ENCODE data around the gene SLC7A14.
A peak's percentile ranks its signal among the peaks of the same experiment; 100 is the strongest.

The SLC7A14 gene

DNA sequence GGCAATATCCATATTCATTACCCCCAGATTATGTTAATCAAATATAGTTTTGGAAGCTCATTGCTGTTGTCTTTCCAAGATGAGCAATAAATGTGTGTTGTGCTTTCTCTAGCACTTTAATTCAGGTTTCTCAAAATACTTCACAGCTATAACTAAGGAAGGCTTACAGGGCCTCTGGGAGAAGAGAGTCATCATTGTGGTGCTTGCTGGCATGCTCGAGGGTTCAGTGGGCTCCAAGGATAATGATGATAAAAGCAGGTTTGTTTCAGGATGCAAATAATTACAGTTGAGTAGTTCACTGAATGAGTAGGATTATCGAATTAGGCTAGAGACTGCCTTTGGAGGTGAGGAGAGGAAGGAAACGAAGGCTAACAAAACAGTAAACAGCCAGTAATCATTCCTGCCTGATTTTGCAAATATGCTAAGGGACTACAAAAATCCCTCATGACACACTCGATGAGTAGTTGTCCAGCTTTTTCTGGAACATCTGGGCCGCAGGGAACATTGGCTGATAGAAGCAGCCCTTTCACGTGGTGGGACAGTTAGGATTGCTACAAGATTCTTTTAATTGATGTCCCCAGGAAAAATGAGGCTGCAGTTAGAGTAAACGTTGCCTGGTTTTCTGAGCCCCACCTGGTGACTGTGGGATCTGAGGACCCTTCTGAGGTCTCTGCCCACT lies 54.1 kb downstream of the SLC7A14 start:
- no peak for DNase-seq

DNA sequence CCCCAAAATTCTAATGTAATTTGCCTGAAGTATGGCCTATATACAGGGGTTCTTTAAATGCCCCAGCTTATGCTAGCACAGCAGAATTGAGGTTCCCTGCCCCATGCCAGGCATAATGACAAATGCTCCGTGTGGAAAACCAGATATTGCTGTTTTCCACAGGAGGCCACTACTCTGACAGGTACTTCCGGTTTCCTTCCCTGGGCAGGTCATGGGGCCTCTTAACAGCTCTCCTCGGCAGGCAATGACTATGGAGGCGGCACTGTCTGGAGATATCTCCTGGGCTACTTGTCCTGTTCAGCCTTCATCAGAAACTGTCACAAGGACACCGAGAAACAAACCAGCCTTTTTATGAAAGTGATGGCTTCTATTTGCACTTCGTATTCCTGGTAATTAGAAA lies 54.8 kb downstream of the SLC7A14 start:
- DNase-seq = no peak

DNA sequence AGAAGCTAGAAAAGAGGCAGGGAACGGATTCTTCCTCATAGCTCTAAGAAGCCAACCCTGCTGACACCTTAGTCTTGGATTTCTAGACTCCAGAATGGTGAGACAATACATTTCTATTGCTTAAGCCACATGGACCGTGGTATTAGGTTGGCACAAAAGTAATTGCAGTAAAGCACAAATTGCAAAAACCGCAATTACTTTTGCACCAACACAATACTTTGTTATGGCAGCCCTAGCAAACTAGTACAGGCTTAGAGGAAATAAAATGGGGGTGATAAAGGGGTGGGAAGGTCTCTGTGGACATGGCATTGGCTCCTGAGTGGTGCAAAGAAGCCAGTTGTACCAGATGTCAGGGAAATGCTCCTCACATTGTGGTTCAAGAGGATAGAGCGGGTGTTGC lies 56.0 kb downstream of the SLC7A14 start:
- no peak for DNase-seq

DNA sequence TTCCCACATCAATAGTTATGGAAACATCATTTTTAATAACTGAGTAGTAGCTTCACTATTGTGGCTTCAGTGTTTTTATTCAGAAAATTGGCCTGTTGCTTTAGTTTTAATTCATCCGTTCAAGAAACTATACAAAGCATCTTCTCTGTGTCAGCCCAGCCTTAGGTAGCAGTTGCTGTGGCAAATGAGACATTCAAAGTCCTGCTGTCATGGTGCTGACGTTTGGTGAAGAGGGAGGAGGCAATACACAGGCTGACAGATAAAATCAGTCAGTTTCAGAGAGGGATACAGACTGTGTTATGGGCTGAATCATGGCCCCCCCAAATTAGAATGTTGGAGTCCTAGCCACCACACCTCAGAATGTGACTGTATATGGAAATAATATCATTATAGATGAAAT lies 56.5 kb downstream of the SLC7A14 start:
- DNase-seq = no peak

DNA sequence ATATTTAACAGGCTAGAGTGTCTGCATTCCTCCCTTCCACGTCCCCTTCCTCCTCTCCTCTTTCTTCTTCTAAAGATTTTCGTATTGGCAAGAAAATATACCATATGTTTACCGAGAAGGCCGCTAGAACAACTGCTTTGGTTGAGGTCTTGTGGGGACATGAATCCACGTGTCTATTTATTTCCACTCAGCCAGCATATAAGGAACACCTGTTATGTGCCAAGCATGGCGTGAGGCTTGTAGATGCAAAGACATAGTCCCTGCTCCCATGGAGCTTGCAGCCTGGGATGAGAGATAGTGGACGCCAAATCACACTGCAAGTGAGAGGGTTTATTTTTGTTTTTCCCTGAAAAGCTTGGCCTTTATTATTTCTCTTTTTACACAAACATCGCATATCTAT lies 57.1 kb downstream of the SLC7A14 start:
- DNase-seq = no peak

DNA sequence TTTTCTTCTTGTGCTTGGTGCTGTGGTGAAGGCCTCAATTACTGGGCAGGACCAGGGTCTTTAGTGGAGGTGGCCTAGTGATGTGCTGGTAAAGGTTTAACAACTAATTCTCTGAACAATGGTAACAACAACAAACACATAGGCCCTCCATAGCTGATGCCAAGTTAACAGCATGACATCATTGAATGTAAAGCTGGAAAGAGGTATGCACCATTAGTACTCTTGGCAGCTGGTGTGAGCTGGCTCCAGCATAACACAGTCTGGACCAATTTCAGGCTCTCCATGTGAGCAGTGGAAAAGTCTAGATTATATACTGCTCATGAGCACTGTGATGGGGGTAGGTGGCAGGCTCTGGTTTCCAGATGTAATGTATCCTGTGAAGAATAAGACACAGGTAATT lies 61.8 kb downstream of the SLC7A14 start:
- DNase-seq = no peak

DNA sequence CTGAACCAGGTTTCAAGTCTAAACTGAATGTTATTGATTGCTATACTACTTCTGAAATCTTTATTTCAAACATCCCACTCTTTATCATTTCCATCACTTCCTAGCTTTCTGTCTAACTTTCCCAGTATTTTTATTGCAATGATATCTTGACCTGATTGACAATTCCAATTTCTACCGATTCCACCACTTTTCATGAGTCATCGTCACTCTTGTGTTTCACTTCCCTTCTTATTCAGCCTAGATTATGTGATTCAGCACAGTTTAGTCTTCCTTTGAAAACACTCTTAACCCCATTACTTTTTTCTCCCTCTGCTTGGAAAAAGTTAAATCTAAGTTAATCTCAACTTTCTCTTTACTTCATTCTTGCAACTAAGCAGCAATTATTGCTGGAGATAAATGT lies 62.6 kb downstream of the SLC7A14 start:
- peak; percentile 31 for DNase-seq

DNA sequence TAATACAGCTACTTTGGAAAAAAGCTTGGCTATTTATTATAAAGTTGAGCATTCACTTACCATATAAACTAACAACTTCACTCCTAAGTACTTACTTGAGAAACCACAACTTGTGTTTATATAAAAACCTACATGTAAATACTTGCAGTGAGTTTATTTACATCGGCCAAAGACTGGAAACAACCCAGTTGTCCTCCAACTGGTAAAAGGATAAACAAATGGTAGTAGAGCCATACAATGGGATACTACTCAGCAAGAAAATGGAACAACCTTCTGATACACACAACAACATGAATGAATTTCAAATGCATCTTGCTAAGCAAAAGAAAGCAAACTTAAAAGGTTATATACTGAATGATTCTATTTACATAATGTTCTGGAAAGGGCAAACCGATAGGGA lies 63.7 kb downstream of the SLC7A14 start:
- DNase-seq = no peak

DNA sequence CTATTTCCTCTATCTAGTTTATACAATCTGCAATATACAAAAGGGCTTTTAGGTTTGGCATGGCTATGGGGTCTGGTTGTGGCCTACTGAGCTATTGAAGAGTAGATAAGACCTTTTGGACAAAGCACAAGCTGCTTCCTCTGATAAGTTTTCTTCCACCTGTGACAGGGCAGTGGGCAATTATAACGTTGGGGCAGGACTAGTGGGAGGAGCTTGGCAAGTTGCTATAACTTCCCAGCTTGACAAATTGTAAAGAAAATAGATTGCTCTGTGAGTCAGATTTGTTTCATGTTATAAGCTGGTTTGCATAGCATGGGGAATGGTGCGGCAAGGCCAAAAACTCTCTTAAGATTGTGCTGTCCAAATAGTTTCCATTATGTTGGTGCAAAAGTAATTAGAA lies 64.9 kb downstream of the SLC7A14 start:
- DNase-seq = no peak

DNA sequence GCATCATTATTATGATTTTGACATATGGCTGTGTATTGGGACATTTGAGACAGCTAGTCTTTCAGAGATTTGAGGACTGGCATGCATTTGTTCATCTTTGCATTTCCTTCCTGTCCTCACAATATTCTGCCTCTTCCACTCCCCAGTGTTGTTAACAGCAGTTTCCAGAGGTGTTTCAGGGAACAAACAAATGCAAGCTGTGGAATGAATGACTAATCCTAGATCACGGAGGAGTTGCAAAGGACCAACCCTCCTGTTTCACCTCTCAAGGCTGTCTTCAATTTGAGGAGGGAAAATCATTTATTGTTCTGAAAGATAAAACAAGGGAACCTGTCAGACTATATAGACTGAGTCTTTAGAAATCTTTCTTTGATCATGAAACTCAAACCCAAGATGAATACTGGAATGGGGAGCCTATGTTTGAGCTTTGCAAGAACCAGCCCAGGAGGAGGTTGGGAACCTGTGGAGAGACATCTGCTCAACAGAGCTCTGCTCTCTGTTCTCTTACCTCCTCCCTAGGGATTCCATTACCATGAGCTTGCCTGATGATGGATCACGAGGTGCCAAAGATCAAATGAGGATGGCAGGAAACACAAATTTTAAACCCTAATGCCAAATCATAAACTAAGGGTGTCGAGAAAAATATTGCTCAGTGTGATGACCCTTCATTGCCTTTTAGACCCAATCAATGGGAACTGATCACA lies 68.5 kb downstream of the SLC7A14 start:
- DNase-seq = no peak

DNA sequence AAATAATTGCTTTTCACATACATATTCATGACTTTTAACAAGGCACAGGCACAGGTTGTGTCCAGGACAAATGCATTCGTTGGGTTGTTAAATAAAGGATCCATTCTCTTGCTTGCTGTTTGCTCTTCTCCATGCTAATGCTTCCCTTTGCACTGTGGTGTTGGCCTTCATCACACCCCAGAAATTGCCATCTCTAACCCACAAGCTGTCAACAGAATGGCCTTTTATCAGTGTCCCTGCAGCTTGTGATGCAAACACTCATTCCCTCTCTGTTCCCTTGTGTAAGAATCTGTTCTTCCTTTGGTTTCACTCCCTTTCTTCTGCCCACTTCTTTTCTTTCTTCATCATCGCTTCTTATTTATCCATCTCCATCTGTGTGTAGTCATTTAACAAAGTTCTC lies 72.2 kb downstream of the SLC7A14 start:
- no peak for DNase-seq

DNA sequence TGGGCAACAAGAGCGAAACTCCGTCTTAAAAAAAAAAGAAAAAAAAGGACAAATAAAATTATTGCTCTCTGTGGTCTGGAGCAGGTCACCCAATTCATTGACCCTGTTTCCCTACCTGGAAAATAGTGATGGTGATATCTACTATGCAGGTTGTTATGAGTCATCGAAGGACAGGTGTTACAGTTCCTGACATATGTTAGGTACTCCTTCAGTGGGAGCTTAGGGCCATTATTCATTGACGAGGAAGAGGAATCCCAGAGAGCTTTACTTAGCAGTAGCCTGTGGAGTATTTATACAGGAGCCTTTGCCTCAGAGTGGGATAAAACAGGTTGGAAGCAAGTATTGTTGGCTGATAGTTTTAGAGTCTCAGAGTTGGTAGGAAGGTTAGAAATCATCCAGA lies 74.5 kb downstream of the SLC7A14 start:
- DNase-seq = no peak

DNA sequence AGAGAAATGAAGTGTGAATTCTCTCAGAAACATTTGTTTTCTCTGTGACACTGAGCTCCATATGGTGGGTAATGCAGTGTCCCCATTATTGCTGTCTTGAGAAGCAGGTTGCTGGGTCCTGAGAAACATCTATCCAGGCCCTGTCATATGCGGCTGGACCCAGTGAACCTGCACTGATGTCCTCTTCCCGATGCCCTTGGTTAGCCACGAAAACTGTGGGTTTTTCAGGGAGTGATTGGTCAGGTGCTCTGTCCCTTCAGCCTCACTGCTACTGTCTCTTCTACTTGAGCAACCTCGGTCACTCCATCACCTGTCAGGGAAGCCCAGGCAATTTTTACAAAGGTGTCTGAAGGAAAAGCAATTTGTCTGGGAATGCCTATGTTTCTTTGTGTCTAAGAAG lies 77.0 kb downstream of the SLC7A14 start:
- no peak for DNase-seq

DNA sequence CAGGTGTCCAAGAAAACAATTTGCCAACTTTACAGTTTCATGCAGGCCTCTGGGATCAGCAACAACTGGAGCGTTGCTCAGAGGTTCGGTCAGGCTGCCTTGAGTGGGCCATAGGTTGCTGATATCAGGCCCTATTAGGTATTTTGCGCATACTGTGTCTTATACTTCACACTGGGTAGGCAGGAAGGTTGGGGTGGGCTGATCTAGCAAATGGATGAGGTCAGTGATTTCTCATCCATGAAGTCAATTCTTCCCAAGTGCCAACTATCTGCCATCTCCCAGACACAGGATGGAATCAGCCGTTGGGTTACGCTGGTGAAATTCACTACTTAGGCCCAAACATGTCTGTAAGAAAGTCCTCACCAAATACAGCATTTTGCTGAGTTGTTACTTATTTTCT lies 77.6 kb downstream of the SLC7A14 start:
- no peak for DNase-seq

DNA sequence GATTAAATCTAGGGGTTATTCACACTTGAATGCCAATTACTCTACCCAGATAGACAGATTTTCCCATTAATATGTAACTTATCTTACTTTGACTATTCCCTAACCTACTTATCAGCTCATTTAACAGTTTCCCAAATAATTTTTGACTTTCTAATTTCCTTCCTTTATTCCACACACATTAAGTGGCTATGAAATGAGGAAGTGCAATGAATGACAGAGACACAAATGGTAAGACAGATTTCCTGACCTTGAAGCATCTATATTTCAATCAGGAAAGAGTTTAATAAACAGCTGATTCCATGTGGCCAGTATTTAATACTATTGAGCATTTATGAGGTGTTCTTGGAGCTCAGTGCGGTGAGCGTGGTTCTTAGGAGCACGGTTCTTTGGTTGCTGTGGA lies 78.8 kb downstream of the SLC7A14 start:
- DNase-seq = no peak

DNA sequence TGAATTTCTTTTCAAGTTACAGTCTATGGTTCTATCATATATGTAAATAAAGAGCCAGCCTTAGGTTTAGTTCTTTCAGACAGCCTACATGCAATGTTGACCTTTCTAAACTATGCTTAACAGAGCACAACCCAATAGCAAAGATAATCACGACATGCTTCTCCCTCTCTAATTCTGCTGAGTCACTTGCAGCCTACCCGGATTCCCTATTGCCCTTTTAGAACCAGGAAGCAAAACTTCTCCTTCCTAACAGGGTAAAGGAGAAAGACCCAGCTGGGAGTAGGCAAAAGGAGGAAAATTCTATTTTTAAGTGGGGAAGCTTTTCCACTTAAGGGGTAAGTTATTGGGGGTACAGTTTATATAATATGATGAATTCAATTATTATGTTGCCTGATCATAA lies 79.3 kb downstream of the SLC7A14 start:
- DNase-seq = no peak

DNA sequence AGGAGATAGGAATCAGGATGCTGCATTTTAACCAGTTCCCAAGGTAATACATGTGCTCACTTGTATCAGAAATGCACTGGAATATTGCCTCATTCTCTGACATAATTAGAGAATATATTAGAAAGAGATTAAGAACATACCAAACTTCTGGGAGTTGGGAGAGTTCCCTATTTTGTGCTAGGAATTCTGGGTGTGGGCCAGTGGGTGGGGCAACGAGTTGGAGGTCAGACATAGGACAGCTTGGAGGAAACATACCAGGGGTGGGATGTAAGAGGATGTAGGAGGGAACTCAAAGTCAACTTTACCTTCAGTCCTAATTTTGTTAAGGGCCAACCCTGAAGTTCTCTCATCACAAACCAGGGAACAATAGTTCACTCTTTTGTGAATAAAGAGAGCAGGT lies 83.6 kb downstream of the SLC7A14 start:
- DNase-seq = no peak

DNA sequence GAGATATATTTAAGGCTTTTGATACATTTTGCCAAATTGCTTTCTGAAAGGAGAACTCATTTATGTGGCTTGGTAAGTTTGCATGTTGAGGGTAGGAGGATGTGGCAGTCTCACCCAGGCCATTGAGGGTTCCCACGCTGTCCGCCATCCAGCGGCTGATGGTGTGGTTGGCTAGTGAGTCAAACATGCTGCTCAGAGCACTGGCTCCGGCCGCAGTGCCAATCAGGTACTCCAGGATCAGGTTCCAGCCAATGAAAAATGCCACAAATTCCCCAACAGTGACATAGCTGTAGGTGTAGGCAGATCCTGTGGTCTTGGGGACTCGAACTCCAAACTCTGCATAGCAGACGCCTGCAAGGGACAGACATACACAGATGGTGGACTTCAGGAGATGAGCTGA lies 84.9 kb downstream of the SLC7A14 start:
- DNase-seq = no peak

DNA sequence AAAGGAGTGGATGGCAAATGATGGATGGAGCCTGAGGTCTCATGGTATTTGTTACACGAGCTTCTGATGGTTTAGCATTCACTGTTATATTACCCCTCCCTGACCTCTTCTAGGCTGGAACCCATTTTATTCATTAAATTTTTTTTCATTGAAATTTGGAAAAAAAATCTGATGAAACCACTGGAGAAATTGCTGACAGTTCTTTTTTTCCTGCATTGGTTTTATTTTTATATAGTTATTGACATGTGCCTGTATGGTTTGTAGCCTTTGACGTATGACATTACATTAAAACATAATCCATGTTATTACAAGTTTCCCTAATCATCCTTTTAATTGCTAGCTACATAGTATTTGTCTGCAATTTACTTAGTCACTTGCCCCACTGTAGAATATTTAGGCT lies 85.4 kb downstream of the SLC7A14 start:
- DNase-seq = no peak

DNA sequence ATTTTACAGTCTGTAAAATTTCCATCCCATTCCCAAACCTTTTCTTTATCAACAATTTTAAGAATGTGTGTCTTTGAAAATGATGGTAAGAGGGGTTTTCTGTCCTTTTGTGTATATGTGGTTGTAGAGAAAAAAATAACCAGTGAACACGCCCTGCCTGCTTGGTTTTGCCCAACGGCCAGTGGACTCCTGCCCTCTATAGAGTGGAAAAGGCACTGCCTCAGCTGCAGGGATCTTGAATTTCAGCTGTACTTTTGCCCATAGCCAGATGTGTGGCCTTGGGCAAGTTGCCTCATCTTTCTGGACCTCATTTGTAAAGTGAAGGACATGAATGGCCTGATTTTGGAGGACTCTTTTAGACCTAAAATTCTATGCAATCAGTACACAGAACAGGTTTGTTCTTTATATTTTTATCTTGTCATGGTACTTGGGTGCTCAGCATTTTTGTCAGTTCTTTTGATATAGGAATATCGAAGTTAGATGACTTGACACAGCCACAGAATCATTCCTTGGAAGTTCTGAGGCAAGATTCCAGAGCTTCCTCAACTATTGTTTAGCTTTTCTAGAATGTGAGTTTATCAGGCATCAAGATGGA lies 86.2 kb downstream of the SLC7A14 start:
- peak; percentile 18 for DNase-seq

DNA sequence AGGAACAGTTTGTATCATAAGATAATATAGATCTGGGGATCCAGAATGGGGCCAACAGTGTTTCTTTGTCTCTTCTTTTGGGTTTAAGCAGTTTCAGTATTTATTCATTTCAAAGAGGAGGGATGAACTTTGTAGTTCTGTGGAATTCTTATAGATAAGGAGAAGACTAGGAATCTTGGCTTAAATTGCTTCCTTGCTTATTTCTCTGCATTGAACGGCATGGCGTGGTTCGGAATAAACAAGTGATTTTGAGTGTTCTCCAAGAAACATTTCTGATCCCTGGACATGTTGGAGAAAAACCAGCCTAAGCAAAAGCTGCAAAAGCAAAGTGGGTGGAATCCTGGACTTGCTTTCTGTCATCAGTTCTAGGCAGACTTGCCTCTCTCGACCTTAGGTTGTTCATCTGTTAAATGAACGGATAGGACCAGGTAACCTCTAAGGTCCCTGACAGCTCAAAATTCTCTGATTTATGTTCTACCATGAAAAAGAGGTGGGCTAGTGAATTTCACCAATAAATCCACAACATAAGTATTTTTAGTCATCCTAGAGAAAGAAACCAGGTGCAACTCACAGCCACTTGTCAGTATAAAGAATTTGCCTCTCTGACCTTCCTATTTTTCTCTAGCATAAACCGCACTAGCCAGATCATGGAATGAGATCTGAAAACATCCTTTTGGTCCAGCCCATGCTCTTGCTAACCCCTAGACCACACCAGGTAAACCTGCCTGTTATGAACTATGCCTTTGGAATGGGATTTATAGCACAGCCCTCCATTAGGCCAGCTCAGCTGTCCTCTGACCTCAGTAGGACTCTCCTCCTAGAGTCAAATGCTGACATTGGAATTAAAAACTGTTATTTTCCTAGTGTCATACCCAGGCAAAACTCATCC lies 88.4 kb downstream of the SLC7A14 start:
- DNase-seq = no peak

DNA sequence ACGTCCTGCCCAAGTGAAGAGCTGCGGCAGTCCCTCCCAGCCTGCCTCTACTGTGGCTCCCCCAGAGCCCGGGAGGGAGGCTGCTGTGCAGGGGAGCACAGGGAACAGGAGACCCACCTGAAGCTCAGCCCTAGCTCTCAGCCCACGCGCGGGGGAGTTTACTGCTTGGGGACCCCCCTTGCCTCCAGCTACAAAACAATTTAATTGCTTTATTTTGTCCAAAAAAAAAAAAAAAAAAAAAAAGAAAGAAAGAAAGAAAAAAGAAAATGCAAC lies 89.1 kb downstream of the SLC7A14 start:
- DNase-seq = no peak

DNA sequence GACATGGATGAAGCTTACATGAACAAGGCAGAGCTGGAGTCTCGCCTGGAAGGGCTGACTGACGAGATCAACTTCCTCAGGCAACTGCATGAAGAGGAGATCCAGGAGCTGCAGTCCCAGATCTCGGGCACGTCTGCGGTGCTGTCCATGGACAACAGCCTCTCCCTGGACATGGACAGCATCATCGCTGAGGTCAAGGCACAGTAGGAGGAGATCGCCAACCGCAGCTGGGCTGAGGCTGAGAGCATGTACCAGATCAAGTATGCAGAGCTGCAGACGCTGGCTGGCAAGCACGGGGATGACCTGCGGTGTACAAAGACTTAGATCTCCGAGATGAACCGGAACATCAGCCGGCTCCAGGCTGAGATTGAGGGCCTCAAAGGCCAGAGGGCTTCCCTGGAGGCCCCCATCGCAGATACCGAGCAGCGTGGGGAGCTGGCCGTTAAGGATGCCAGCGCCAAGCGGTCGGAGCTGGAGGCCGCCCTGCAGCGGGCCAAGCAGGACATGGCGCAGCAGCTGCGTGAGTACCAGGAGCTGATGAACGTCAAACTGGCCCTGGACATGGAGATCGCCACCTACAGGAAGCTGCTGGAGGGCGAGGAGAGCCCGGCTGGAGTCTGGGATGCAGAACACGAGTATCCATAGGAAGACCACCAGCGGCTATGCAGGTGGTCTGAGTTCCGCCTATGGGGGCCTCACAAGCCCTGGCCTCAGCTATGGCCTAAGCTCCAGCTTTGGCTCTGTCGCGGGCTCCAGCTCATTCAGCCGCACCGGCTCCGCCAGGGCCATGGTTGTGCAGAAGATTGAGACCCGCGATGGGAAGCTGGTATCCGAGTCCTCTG lies 89.6 kb downstream of the SLC7A14 start:
- DNase-seq = no peak

Measured in activated CD4-positive, alpha-beta T cell treated with anti-CD3 and anti-CD28 coated beads, Interleukin-2, amount 50 U/mL, for 16 hours (primary cell).